A673 (cell line): ENCODE results near the gene TGM3.

Experiments
- EZH2 ChIP-seq: fragments of 200-600 bp; sonication (generic); IDR thresholded peaks from 2 replicates; pipeline ENCODE4 v1.6.1; 2017; ENCODE audit warnings: borderline replicate concordance, low read depth, mild to moderate bottlenecking, mixed read lengths, antibody characterized with exemption, low read length; ENCODE audit not compliant: poor library complexity, severe bottlenecking
- TF ChIP-seq, protein P1 (sequence below): fragments of 300-800, 200-600 bp; sonication (generic); conservative IDR thresholded peaks from 2 replicates; pipeline ENCODE4 v1.5.1; 2017; ENCODE audit warnings: low read depth, mild to moderate bottlenecking, antibody characterized with exemption, low read length, moderate library complexity, mixed read lengths

GRCh38 chr20:2295286-2295685, 515 bp upstream of the TGM3 start:
- TF ChIP-seq, protein P1, sequence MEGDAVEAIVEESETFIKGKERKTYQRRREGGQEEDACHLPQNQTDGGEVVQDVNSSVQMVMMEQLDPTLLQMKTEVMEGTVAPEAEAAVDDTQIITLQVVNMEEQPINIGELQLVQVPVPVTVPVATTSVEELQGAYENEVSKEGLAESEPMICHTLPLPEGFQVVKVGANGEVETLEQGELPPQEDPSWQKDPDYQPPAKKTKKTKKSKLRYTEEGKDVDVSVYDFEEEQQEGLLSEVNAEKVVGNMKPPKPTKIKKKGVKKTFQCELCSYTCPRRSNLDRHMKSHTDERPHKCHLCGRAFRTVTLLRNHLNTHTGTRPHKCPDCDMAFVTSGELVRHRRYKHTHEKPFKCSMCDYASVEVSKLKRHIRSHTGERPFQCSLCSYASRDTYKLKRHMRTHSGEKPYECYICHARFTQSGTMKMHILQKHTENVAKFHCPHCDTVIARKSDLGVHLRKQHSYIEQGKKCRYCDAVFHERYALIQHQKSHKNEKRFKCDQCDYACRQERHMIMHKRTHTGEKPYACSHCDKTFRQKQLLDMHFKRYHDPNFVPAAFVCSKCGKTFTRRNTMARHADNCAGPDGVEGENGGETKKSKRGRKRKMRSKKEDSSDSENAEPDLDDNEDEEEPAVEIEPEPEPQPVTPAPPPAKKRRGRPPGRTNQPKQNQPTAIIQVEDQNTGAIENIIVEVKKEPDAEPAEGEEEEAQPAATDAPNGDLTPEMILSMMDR, result no peak
- TF ChIP-seq EZH2, result no peak
